A549 (cell line): Measurements from ENCODE around the gene SYT8. TPM values are rescaled to one million over a fixed set of nuclear protein-coding genes. Genes with fewer than 3 reads are reported as not detected.

Experiments
- ATAC-seq, 2 experiments: fragments of 200-7000 bp in 1 of 2; fragments of >200 bp in 1 of 2; cut with Nextera tagmentation in 1 of 2; cut with Tn5 transposase in 1 of 2; 3 replicates each; pipeline versions ENCODE4 v1.8.0 to v1.9.1; 2018 to 2020; ENCODE audit warnings: mild to moderate bottlenecking in 1 of 2, moderate library complexity in 1 of 2
- CTCF ChIA-PET: fragments of 300-600 bp; sonication (Branson Sonifier 250); formaldehyde crosslinking; extraction: SDS; loops from one replicate; lab custom pipeline; 2021; ENCODE audit warnings: antibody characterized with exemption, inconsistent platforms; lab: Yijun Ruan, JAX
- POLR2A ChIA-PET: fragments of 350-600 bp; formaldehyde crosslinking; extraction: SDS; loops from one replicate; lab custom pipeline; 2021; ENCODE audit warnings: antibody characterized with exemption, inconsistent platforms; lab: Yijun Ruan, JAX
- DNase-seq, 2 experiments: peaks; one replicate each; pipeline versions ENCODE4 v3.0.0 to v3.0.0-alpha.2; 2011 to 2016; ENCODE audit warnings: low read depth in 1 of 2, low spot score in 1 of 2
- FAIRE-seq: peaks from 2 replicates; lab custom pipeline; 2011; peaks lifted over from hg19 to GRCh38; lab: Jason Lieb, UNC
- H3K27ac ChIP-seq, 2 experiments: fragments of >200 bp; sonication (Bioruptor Twin); formaldehyde crosslinking; 3 replicates each; pipeline ENCODE4 v1.5.1; 2016 to 2017
- H3K4me1 ChIP-seq: fragments of >200 bp; sonication (Bioruptor Twin); formaldehyde crosslinking; 3 replicates; pipeline ENCODE4 v1.6.1; 2016
- H3K4me2 ChIP-seq: fragments of >200 bp; sonication (Bioruptor Twin); formaldehyde crosslinking; 3 replicates; pipeline ENCODE4 v1.6.1; 2016
- H3K4me3 ChIP-seq: fragments of >200 bp; sonication (Bioruptor Twin); formaldehyde crosslinking; 3 replicates; pipeline ENCODE4 v1.5.1; 2016
- H3K9me3 ChIP-seq: fragments of >200 bp; sonication (Bioruptor Twin); formaldehyde crosslinking; 3 replicates; pipeline ENCODE4 v1.6.1; 2016
- CEBPB ChIP-seq, 2 experiments: fragments of >200 bp in 1 of 2; sonication (Bioruptor Twin) in 1 of 2; formaldehyde crosslinking in 1 of 2; IDR thresholded peaks; 2 replicates each; pipeline ENCODE4 v1.6.1; 2012 to 2016
- CHD4 ChIP-seq: fragments of 200-600 bp; sonication (generic); IDR thresholded peaks from 2 replicates; pipeline ENCODE4 v1.6.1; 2016; ENCODE audit warnings: antibody characterized with exemption, mild to moderate bottlenecking, borderline replicate concordance
- EHMT2 ChIP-seq: fragments of 200-600 bp; sonication (generic); IDR thresholded peaks from 2 replicates; pipeline ENCODE4 v1.6.1; 2016; ENCODE audit warnings: antibody characterized with exemption, low read depth, mild to moderate bottlenecking, moderate library complexity
- ESRRA ChIP-seq: fragments of 150-350 bp; IDR thresholded peaks from 2 replicates; pipeline ENCODE4 v1.6.1; 2014; ENCODE audit warnings: mild to moderate bottlenecking, low read length, borderline replicate concordance
- FOSB ChIP-seq: fragments of 250-450 bp; sonication (Bioruptor Pico); IDR thresholded peaks from 2 replicates; pipeline ENCODE4 v1.5.0; 2020; ENCODE audit warnings: mild to moderate bottlenecking, moderate library complexity
- FOSL2 ChIP-seq, 2 experiments: fragments of 450-650 bp in 1 of 2; fragments of >200 bp in 1 of 2; sonication (Bioruptor Twin) in 1 of 2; formaldehyde crosslinking; IDR thresholded peaks; 2 replicates each; pipeline versions ENCODE4 v1.5.0 to v1.6.1; 2016 to 2020; ENCODE audit warnings: mild to moderate bottlenecking in 1 of 2, moderate library complexity in 1 of 2
- GATA3 ChIP-seq: IDR thresholded peaks from 2 replicates; pipeline ENCODE4 v1.6.1; 2012; ENCODE audit warnings: borderline replicate concordance
- HOXA7 ChIP-seq: fragments of 250-450 bp; sonication (Bioruptor Pico); IDR thresholded peaks from 2 replicates; pipeline ENCODE4 v1.5.0; 2020; ENCODE audit warnings: mild to moderate bottlenecking, moderate library complexity
- HOXB13 ChIP-seq: fragments of 250-450 bp; sonication (Bioruptor Pico); IDR thresholded peaks from 2 replicates; pipeline ENCODE4 v1.5.0; 2020; ENCODE audit warnings: low read depth, mild to moderate bottlenecking, moderate library complexity
- JUN ChIP-seq, 2 experiments: fragments of >200 bp; sonication (Bioruptor Twin); formaldehyde crosslinking; IDR thresholded peaks; 2 replicates in 1 of 2; 3 replicates in 1 of 2; pipeline ENCODE4 v1.6.1; 2016 to 2017
- KDM1A ChIP-seq: fragments of 200-600 bp; sonication (generic); IDR thresholded peaks from 2 replicates; pipeline ENCODE4 v1.6.1; 2016; ENCODE audit warnings: low read depth, mild to moderate bottlenecking
- MAFK ChIP-seq: fragments of 450-650 bp; IDR thresholded peaks from 2 replicates; pipeline ENCODE4 v1.6.1; 2014; ENCODE audit not compliant: partially characterized antibody
- MYC ChIP-seq: IDR thresholded peaks from 2 replicates; pipeline ENCODE4 v1.6.1; 2012; ENCODE audit warnings: mild to moderate bottlenecking, inconsistent platforms, low read length, improper control_type of control experiment, borderline replicate concordance
- NFE2L2 ChIP-seq: fragments of 150-350 bp; conservative IDR thresholded peaks from 2 replicates; pipeline ENCODE4 v1.6.1; 2014; ENCODE audit warnings: low read length
- NPAS2 ChIP-seq: fragments of 250-450 bp; sonication (Bioruptor Pico); IDR thresholded peaks from 2 replicates; pipeline ENCODE4 v1.8.0; 2022; ENCODE audit warnings: mild to moderate bottlenecking, moderate library complexity, borderline replicate concordance
- PHF8 ChIP-seq: fragments of 200-600 bp; sonication (generic); IDR thresholded peaks from 2 replicates; pipeline ENCODE4 v1.6.1; 2016; ENCODE audit warnings: low read depth, mild to moderate bottlenecking, antibody characterized with exemption, moderate library complexity, borderline replicate concordance
- RAD21 ChIP-seq, 2 experiments: fragments of >200 bp in 1 of 2; sonication (Bioruptor Twin) in 1 of 2; formaldehyde crosslinking in 1 of 2; IDR thresholded peaks in 1 of 2; conservative IDR thresholded peaks in 1 of 2; 2 replicates in 1 of 2; 3 replicates in 1 of 2; pipeline ENCODE4 v1.6.1; 2012 to 2018; ENCODE audit warnings: inconsistent platforms in 1 of 2
- RNF2 ChIP-seq: fragments of 200-600 bp; sonication (generic); IDR thresholded peaks from 2 replicates; pipeline ENCODE4 v1.6.1; 2016; ENCODE audit warnings: low read depth, mild to moderate bottlenecking, antibody characterized with exemption, moderate library complexity, borderline replicate concordance
- SREBF2 ChIP-seq: fragments of 450-650 bp; IDR thresholded peaks from 2 replicates; pipeline ENCODE4 v1.6.1; 2014; ENCODE audit warnings: mild to moderate bottlenecking, moderate library complexity
- TFCP2L1 ChIP-seq: fragments of 250-450 bp; sonication (Bioruptor Pico); IDR thresholded peaks from 2 replicates; pipeline ENCODE4 v1.5.0; 2021; ENCODE audit warnings: mild to moderate bottlenecking
- ZNF302 ChIP-seq: fragments of 250-450 bp; sonication (Bioruptor Pico); IDR thresholded peaks from 2 replicates; pipeline ENCODE4 v1.9.0; 2021; ENCODE audit warnings: inconsistent platforms, mild to moderate bottlenecking, moderate library complexity
- WGBS: methylation state at CpG from one replicate; pipeline ENCODE4 v1.1.6; 2017; ENCODE audit errors: missing lambda C conversion rate; 5-methylcytosine and 5-hydroxymethylcytosine counted together
- polyA plus RNA-seq, 4 experiments: library from polyadenylated mRNA; depleted of rRNA in 3 of 4; stranded (reverse); fragments of >200 nt; fragmentation: RNase III in 1 of 4; extraction: RNeasy Plus Mini Kit Qiagen cat#74134 plus additional on column Dnase treatment in 1 of 4; gene quantifications; 2 replicates in 3 of 4; 3 replicates in 1 of 4; pipeline ENCODE4 v1.2.3, GENCODE V29; 2011 to 2017
- TF ChIP-seq, protein P1 (sequence below): fragments of 150-350 bp; IDR thresholded peaks from 2 replicates; pipeline ENCODE4 v1.6.1; 2014; ENCODE audit warnings: low read depth, mild to moderate bottlenecking, low read length
- TF ChIP-seq, protein P2 (sequence below): fragments of >200 bp; sonication (Bioruptor Twin); formaldehyde crosslinking; IDR thresholded peaks from 3 replicates; pipeline ENCODE4 v1.5.1; 2016
- TF ChIP-seq, protein P3 (sequence below): fragments of 450-650 bp; IDR thresholded peaks from 2 replicates; pipeline ENCODE4 v1.6.1; 2014; ENCODE audit warnings: antibody characterized with exemption
- TF ChIP-seq, protein P4 (sequence below): fragments of 250-450 bp; sonication (Bioruptor Pico); IDR thresholded peaks from 2 replicates; pipeline ENCODE4 v1.5.0; 2020; ENCODE audit warnings: low read depth, mild to moderate bottlenecking, moderate library complexity
- TF ChIP-seq, protein P5 (sequence below): IDR thresholded peaks from 2 replicates; pipeline ENCODE4 v1.6.1; 2012
- TF ChIP-seq, protein P6 (sequence below): IDR thresholded peaks from 2 replicates; pipeline ENCODE4 v1.6.1; 2012

SYT8 gene
- polyA plus RNA-seq, 2 of the 4 experiments (the other 2 are of a cell fraction): 0.25 TPM; not detected in 1

DNA sequence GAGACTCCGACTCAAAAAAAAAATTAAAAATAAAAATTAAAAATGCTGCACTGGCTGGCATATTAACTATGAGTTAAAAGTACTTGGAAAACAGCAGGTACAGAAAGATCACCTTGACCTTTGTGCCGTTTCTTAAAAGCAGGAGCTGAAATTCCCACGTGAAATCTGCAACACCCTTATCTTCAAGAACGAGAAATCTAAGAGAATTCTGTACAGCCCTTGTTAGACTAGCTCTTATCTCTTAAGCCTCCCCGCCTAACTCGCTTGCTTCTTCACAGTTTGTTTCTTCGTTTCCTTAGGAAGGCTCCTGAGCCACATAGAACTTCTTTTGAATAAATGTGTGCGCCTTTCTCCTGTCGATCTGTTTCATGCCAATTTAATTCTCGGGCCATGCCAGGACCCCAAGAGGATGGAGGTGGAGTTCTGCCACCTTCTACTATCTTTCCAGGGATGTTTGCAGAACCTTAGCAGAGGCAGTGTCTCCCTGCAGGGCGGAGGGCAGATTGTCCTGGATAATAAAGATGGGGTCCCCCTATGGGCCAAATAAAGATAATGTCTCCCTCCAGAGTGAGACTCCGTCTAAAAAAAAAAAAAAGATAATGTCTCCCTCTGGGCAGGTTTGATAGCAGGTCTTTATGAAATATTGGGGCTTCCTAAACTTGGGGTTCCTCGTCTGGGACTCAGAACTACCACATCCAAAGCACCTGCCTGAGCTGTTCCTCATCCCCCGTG is 27.4 kb upstream of the SYT8 start:
- TF ChIP-seq, protein P1, sequence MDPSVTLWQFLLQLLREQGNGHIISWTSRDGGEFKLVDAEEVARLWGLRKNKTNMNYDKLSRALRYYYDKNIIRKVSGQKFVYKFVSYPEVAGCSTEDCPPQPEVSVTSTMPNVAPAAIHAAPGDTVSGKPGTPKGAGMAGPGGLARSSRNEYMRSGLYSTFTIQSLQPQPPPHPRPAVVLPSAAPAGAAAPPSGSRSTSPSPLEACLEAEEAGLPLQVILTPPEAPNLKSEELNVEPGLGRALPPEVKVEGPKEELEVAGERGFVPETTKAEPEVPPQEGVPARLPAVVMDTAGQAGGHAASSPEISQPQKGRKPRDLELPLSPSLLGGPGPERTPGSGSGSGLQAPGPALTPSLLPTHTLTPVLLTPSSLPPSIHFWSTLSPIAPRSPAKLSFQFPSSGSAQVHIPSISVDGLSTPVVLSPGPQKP: no peak
- TF ChIP-seq RAD21 (conservative IDR thresholded peaks at IDR 0.05 in 1 of 2, IDR thresholded peaks at IDR 0.05 in 1 of 2) (peak; percentile 25 to 44; a peak in 3 of 5 replicates), EHMT2 (no peak)
- TF ChIP-seq, protein P2, sequence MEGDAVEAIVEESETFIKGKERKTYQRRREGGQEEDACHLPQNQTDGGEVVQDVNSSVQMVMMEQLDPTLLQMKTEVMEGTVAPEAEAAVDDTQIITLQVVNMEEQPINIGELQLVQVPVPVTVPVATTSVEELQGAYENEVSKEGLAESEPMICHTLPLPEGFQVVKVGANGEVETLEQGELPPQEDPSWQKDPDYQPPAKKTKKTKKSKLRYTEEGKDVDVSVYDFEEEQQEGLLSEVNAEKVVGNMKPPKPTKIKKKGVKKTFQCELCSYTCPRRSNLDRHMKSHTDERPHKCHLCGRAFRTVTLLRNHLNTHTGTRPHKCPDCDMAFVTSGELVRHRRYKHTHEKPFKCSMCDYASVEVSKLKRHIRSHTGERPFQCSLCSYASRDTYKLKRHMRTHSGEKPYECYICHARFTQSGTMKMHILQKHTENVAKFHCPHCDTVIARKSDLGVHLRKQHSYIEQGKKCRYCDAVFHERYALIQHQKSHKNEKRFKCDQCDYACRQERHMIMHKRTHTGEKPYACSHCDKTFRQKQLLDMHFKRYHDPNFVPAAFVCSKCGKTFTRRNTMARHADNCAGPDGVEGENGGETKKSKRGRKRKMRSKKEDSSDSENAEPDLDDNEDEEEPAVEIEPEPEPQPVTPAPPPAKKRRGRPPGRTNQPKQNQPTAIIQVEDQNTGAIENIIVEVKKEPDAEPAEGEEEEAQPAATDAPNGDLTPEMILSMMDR: peak; percentile 14; the same call in 1 of the 3 replicates
- no peak overlapping the region for H3K27ac ChIP-seq
- no peak overlapping the region for H3K4me3 ChIP-seq
- WGBS: 52% methylated on average over 14 of the region's 14 CpGs
- FAIRE-seq: no peak
- DNase-seq: peak; percentile 32 to 59
- H3K9me3 ChIP-seq: peaks cover 5% of the 10 kb centered on the region; the same call in 2 of the 3 replicates
- H3K4me2 ChIP-seq: no peak overlapping the region
- CTCF ChIA-PET: interaction anchor here (0.5 to 9.6 kb wide), 20 partner anchors 9 to 345 kb away, joined by 3 to 75 read pairs (median 5); partner anchors contain the start of gene SYT8
- no peaks in the 10 kb centered on the region for H3K4me1 ChIP-seq
- POLR2A ChIA-PET: no interaction called here
- peak; percentile 81 to 92; a peak in 5 of 6 replicates for ATAC-seq

DNA sequence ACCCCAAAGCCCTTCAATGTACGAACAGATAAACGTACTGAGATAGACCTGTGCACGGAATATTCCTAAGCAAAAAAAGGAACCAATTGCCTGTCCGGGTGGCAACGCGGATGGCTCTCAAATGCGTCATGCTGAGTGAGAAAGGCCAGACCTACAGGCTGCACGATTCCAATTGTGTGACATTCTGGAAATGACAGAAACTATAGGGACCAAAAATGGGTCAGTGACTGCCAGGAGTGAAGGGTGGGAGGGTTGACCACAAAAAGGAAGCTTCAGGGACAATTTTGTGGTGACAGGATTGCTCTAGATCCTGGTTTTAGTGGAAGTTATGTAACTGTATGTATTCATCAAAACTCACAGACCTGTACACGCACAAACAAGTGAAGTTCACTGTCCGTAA is 24.0 kb upstream of the SYT8 start:
- DNase-seq (no peak), ATAC-seq (no peak), FAIRE-seq (no peak)
- Histone ChIP-seq H3K4me3 (no peak overlapping the region), H3K27ac (no peak overlapping the region), H3K9me3 (peaks cover 9% of the 10 kb centered on the region; the same call in 2 of the 3 replicates), H3K4me2 (no peak overlapping the region), H3K4me1 (no peaks in the 10 kb centered on the region)
- 58% methylated on average over 10 of the region's 10 CpGs for WGBS
- CTCF ChIA-PET: interaction anchor here (0.6 to 9.6 kb wide), 4 partner anchors 14 to 117 kb away, joined by 3 to 75 read pairs (median 37); partner anchors contain the start of gene SYT8
- no peak for TF ChIP-seq NPAS2
- TF ChIP-seq FOSB (CRISPR knock-in tag): no peak
- no peak for TF ChIP-seq RAD21 (conservative IDR thresholded peaks at IDR 0.05 in 1 of 2, IDR thresholded peaks at IDR 0.05 in 1 of 2)
- TF ChIP-seq, protein P3, sequence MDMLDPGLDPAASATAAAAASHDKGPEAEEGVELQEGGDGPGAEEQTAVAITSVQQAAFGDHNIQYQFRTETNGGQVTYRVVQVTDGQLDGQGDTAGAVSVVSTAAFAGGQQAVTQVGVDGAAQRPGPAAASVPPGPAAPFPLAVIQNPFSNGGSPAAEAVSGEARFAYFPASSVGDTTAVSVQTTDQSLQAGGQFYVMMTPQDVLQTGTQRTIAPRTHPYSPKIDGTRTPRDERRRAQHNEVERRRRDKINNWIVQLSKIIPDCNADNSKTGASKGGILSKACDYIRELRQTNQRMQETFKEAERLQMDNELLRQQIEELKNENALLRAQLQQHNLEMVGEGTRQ: no peak
- TF ChIP-seq CEBPB (IDR thresholded peaks at IDR 0.05): no peak
- TF ChIP-seq GATA3: no peak
- no peak for TF ChIP-seq TFCP2L1
- TF ChIP-seq MYC: no peak
- TF ChIP-seq FOSL2 (IDR thresholded peaks at IDR 0.05): no peak
- TF ChIP-seq FOSL2 (CRISPR knock-in tag; IDR thresholded peaks at IDR 0.05): no peak
- TF ChIP-seq, protein P4, sequence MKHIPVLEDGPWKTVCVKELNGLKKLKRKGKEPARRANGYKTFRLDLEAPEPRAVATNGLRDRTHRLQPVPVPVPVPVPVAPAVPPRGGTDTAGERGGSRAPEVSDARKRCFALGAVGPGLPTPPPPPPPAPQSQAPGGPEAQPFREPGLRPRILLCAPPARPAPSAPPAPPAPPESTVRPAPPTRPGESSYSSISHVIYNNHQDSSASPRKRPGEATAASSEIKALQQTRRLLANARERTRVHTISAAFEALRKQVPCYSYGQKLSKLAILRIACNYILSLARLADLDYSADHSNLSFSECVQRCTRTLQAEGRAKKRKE: no peak
- TF ChIP-seq HOXB13 (CRISPR knock-in tag): no peak
- POLR2A ChIA-PET: no interaction called here

DNA sequence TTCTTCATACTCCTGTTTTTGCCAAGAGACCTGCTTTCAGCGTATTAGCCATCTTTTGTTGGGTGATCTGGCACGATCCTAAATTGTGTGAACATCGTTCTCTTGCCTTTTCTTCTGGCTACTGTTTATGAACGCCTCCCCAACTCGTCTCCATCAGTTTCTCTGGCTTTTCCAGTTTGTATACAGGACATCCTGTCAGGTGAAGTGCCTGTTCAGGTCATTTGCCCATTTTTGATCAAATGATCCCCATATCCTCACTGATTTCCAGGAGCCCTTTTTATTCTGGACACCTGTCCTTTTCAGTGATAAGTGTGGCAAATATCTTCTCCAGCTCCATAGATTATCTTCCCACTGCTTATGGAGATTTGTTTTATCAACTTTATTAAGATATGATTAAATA is 22.5 kb upstream of the SYT8 start:
- WGBS: 42% methylated on average over 5 of the region's 5 CpGs
- H3K4me2 ChIP-seq: no peak overlapping the region
- ChIA-PET POLR2A (no interaction called here), CTCF (interaction anchor here (0.7 to 9.6 kb wide), 3 partner anchors 20 to 118 kb away, joined by 3 to 75 read pairs (median 71); partner anchors contain the start of gene SYT8)
- no peak overlapping the region for H3K4me3 ChIP-seq
- no peaks in the 10 kb centered on the region for H3K4me1 ChIP-seq
- no peak overlapping the region for H3K27ac ChIP-seq
- H3K9me3 ChIP-seq: peaks cover 9% of the 10 kb centered on the region; the same call in 2 of the 3 replicates
- FAIRE-seq (no peak), ATAC-seq (no peak), DNase-seq (no peak)
- TF ChIP-seq JUN (IDR thresholded peaks at IDR 0.05) (no peak), NFE2L2 (no peak), ZNF302 (no peak), CHD4 (no peak), ESRRA (no peak), FOSB (CRISPR knock-in tag) (no peak), KDM1A (no peak), SREBF2 (no peak), MAFK (no peak), PHF8 (no peak), RNF2 (no peak), HOXA7 (CRISPR knock-in tag) (no peak)
- TF ChIP-seq, protein P5, sequence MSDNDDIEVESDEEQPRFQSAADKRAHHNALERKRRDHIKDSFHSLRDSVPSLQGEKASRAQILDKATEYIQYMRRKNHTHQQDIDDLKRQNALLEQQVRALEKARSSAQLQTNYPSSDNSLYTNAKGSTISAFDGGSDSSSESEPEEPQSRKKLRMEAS: no peak
- TF ChIP-seq, protein P6, sequence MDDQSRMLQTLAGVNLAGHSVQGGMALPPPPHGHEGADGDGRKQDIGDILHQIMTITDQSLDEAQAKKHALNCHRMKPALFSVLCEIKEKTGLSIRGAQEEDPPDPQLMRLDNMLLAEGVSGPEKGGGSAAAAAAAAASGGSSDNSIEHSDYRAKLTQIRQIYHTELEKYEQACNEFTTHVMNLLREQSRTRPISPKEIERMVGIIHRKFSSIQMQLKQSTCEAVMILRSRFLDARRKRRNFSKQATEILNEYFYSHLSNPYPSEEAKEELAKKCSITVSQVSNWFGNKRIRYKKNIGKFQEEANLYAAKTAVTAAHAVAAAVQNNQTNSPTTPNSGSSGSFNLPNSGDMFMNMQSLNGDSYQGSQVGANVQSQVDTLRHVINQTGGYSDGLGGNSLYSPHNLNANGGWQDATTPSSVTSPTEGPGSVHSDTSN: no peak
